Measurements from ENCODE around the gene EIF5B. TPM values are rescaled to one million over a fixed set of nuclear protein-coding genes. Genes with fewer than 3 reads are reported as not detected.

The EIF5B gene
- total RNA-seq, 2 experiments from 2014 or later = 27.8 to 33.2 TPM

DNA sequence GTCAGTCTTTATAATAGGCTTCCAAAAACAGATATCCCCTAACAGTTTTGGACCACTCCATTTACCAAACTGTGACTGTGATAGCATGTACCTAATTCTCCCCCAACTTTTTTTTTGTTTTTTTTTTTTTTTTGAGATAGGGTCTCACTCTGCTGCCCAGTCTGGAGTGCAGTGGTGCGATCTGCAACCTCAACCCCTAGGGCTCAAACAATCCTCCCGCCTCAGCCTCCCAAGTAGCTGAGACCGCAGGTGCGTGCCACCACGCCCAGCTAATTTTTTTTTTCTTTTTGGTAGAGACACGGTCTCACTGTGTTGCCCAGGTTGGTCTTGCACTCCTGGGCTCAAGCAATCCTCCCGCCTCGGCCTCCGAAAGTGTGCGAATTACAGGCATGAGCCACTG lies 99.7 kb downstream of the EIF5B start:
- Histone ChIP-seq H3K4me1 (ENCODE audit: insufficient read depth, low read length) (no peaks in the 10 kb centered on the region), H3K27ac (ENCODE audit: low read depth in 1 of 2, low read length in 2 of 2) (no peak overlapping the region), H3K4me3 (ENCODE audit: low read length) (no peak overlapping the region), H3K27me3 (ENCODE audit: control insufficient read depth in 1 of 2, insufficient read depth in 2 of 2, low read length in 2 of 2) (no peaks in the 10 kb centered on the region), H3K36me3 (ENCODE audit: insufficient read depth, low read length) (peaks cover 25% of the 10 kb centered on the region), H3K9me3 (ENCODE audit: control insufficient read depth in 1 of 2, insufficient read depth in 1 of 2, low read length in 2 of 2) (no peaks in the 10 kb centered on the region)
- Mint-ChIP-seq H3K9me3 (no peaks in the 10 kb centered on the region), H3K27ac (no peak overlapping the region), H3K4me1 (ENCODE audit: low read depth) (peaks cover 9% of the 10 kb centered on the region), H3K27me3 (no peaks in the 10 kb centered on the region), H3K36me3 (ENCODE audit: low read depth) (peaks cover 76% of the 10 kb centered on the region), H3K4me3 (no peak overlapping the region)
- intact Hi-C loops (cut with DNase I, micrococcal nuclease) = no loop called here
- TF ChIP-seq, protein P1, sequence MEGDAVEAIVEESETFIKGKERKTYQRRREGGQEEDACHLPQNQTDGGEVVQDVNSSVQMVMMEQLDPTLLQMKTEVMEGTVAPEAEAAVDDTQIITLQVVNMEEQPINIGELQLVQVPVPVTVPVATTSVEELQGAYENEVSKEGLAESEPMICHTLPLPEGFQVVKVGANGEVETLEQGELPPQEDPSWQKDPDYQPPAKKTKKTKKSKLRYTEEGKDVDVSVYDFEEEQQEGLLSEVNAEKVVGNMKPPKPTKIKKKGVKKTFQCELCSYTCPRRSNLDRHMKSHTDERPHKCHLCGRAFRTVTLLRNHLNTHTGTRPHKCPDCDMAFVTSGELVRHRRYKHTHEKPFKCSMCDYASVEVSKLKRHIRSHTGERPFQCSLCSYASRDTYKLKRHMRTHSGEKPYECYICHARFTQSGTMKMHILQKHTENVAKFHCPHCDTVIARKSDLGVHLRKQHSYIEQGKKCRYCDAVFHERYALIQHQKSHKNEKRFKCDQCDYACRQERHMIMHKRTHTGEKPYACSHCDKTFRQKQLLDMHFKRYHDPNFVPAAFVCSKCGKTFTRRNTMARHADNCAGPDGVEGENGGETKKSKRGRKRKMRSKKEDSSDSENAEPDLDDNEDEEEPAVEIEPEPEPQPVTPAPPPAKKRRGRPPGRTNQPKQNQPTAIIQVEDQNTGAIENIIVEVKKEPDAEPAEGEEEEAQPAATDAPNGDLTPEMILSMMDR (IDR thresholded peaks at IDR 0.05) = no peak
- no peak for DNase-seq
- ATAC-seq (ENCODE audit: poor library complexity) = no peak
- ChIA-PET CTCF (interaction anchor here (0.7 kb wide), 1 partner anchor 52 kb away, joined by 3 read pairs; no protein-coding TSS in a partner anchor), POLR2A (interaction anchor here (1.2 kb wide), 1 partner anchor 53 kb away, joined by 3 read pairs; the partner anchor contains the start of gene REV1)

DNA sequence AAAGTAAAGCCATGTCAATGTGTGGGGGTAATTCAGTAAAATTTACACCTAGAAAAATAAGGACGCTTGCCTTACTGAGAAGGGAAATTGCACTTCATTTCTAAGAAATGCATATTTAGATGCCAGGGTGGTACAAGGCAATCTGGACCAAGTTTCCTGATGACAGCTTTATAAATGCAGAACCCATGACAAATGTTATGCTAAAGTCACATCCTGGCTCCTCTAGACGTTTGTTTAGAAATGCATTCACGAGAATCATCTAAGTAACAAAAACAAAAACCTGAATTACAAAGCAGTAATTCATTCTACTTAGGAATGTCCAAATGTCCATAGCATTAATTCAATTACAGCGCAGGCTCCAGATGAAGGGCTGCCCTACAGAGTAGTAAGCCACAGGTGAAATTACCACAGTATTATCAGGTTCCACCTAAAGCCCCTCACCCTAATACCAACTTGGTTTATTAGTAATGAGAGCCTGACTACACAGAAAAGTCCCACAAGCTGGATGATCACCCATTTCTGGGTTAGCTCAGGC lies 102.8 kb downstream of the EIF5B start:
- Histone ChIP-seq H3K27ac (ENCODE audit: low read depth in 1 of 2, low read length in 2 of 2) (no peak overlapping the region), H3K4me1 (ENCODE audit: insufficient read depth, low read length) (no peaks in the 10 kb centered on the region), H3K9me3 (ENCODE audit: control insufficient read depth in 1 of 2, insufficient read depth in 1 of 2, low read length in 2 of 2) (no peaks in the 10 kb centered on the region), H3K36me3 (ENCODE audit: insufficient read depth, low read length) (peaks cover 30% of the 10 kb centered on the region), H3K4me3 (ENCODE audit: low read length) (no peak overlapping the region), H3K27me3 (ENCODE audit: control insufficient read depth in 1 of 2, insufficient read depth in 2 of 2, low read length in 2 of 2) (no peaks in the 10 kb centered on the region)
- peaks cover 16% of the 10 kb centered on the region for H3K4me1 Mint-ChIP-seq (ENCODE audit: low read depth)
- H3K27ac Mint-ChIP-seq = no peak overlapping the region
- DNase-seq (no peak), ATAC-seq (ENCODE audit: poor library complexity) (no peak)
- intact Hi-C loops (cut with DNase I, micrococcal nuclease) = loop anchor here (2.0 to 5.0 kb wide), 2 partner anchors 47 to 51 kb away; partner anchors contain the start of gene REV1 (in 1 of the 2)
- H3K9me3 Mint-ChIP-seq = no peaks in the 10 kb centered on the region
- no peaks in the 10 kb centered on the region for H3K27me3 Mint-ChIP-seq
- ChIA-PET CTCF (no interaction called here), POLR2A (interaction anchor here (0.9 to 1.4 kb wide), 2 partner anchors 9 to 50 kb away, joined by 3 read pairs; partner anchors contain the start of gene REV1)
- TF ChIP-seq, protein P1 (IDR thresholded peaks at IDR 0.05) = no peak
- no peak overlapping the region for H3K4me3 Mint-ChIP-seq
- H3K36me3 Mint-ChIP-seq (ENCODE audit: low read depth) = peaks cover 66% of the 10 kb centered on the region

DNA sequence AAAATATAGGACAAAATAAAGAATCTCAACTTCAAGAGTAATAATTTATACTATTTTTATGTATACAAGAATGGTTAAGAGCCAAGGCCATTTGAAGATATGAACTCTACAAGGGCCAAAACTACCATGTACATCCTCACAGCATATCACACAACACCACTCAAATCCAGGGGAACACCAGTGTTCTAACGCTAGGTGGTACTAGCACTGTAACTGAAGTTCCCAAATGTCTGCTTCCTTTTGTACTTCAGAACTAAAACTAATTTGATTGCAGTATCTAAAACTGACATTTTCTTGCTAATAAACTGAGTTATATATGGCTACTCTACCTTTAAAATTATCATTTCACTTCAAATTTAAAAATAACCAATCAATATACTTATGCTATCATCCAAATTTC lies 105.6 kb downstream of the EIF5B start:
- POLR2A ChIA-PET = interaction anchor here (0.7 kb wide), 1 partner anchor 21 kb away, joined by 6 read pairs; no protein-coding TSS in a partner anchor
- Histone ChIP-seq H3K4me3 (ENCODE audit: low read length) (no peak overlapping the region), H3K27me3 (ENCODE audit: control insufficient read depth in 1 of 2, insufficient read depth in 2 of 2, low read length in 2 of 2) (no peaks in the 10 kb centered on the region), H3K27ac (ENCODE audit: low read depth in 1 of 2, low read length in 2 of 2) (no peak overlapping the region), H3K4me1 (ENCODE audit: insufficient read depth, low read length) (no peaks in the 10 kb centered on the region), H3K9me3 (ENCODE audit: control insufficient read depth in 1 of 2, insufficient read depth in 1 of 2, low read length in 2 of 2) (no peaks in the 10 kb centered on the region), H3K36me3 (ENCODE audit: insufficient read depth, low read length) (peaks cover 42% of the 10 kb centered on the region)
- DNase-seq (peak in 3 of 14 experiments; percentile 4 to 13 (median 9)), ATAC-seq (ENCODE audit: poor library complexity) (no peak)
- no peak overlapping the region for H3K27ac Mint-ChIP-seq
- CTCF ChIA-PET = no interaction called here
- intact Hi-C loops (cut with DNase I, micrococcal nuclease) = loop anchor here in 1 of 2 experiments (5.0 kb wide), 1 partner anchor 44 kb away; no protein-coding TSS in a partner anchor
- peaks cover 21% of the 10 kb centered on the region for H3K4me1 Mint-ChIP-seq (ENCODE audit: low read depth)
- H3K4me3 Mint-ChIP-seq = no peak overlapping the region
- H3K36me3 Mint-ChIP-seq (ENCODE audit: low read depth) = peaks cover 67% of the 10 kb centered on the region
- no peaks in the 10 kb centered on the region for H3K9me3 Mint-ChIP-seq
- TF ChIP-seq, protein P1 (IDR thresholded peaks at IDR 0.05) = no peak
- H3K27me3 Mint-ChIP-seq = no peaks in the 10 kb centered on the region
